HCT116 (cell line): ENCODE results near the gene MAU2. TPM values are rescaled to one million over a fixed set of nuclear protein-coding genes. Genes with fewer than 3 reads are reported as not detected.

Source experiments
- ATAC-seq: fragments of 200-7000 bp; cut with Tn5 transposase; 2 replicates; pipeline ENCODE4 v1.9.1; 2020; ENCODE audit warnings: mild to moderate bottlenecking, moderate library complexity
- BruUV-seq: library from RNA; stranded (reverse); fragments of 400-500 nt; replicated peaks from 2 replicates; lab custom pipeline; 2021; lab: Mats Ljungman, UMichigan
- CTCF ChIA-PET: fragments of 300-600 bp; sonication (Branson Sonifier 250); formaldehyde crosslinking; loops from one replicate; lab custom pipeline; 2021; ENCODE audit warnings: antibody characterized with exemption; lab: Charles Lee
- POLR2A ChIA-PET: fragments of 300-600, 350-600 bp; sonication (Branson Sonifier 250); formaldehyde crosslinking; loops from one replicate; lab custom pipeline; 2021; ENCODE audit warnings: antibody characterized with exemption; lab: Charles Lee
- RAD21 ChIA-PET, 2 experiments: fragments of 300-600 bp; sonication (Branson Sonifier 250); formaldehyde crosslinking; loops; one replicate each; lab custom pipeline; 2023; ENCODE audit warnings: low total read pairs in 2 of 2; ENCODE audit not compliant: uncharacterized antibody in 2 of 2, unreplicated experiment in 2 of 2, low non-redundant PET in 1 of 2; lab: Charles Lee
- DNase-seq: peaks from one replicate; pipeline ENCODE4 v3.0.0-alpha.2; 2010; ENCODE audit warnings: low read depth, low spot score
- H2AFZ ChIP-seq: fragments of 200-600 bp; shearing (Covaris generic), sonication (generic); 2 replicates; pipeline ENCODE4 v1.6.1; 2017; ENCODE audit warnings: low read depth, mixed run types, mixed read lengths, antibody characterized with exemption, low read length; ENCODE audit not compliant: poor library complexity, severe bottlenecking
- H3K27ac ChIP-seq: 2 replicates; pipeline ENCODE4 v1.5.1; 2012; ENCODE audit warnings: low read depth, low read length
- H3K27me3 ChIP-seq: fragments of 200-600 bp; sonication (generic); 2 replicates; pipeline ENCODE4 v1.6.1; 2016; ENCODE audit warnings: mixed run types, low read length, mixed read lengths; ENCODE audit not compliant: insufficient read depth
- H3K36me3 ChIP-seq, 2 experiments: fragments of 200-500 bp in 1 of 2; fragments of 200-600 bp in 1 of 2; sonication (Bioruptor generic) in 1 of 2; sonication (generic) in 1 of 2; 2 replicates each; pipeline versions ENCODE4 v1.5.1 to v1.6.1; 2014 to 2016; ENCODE audit warnings: low read length in 2 of 2, inconsistent platforms in 1 of 2, mixed read lengths in 1 of 2, mixed run types in 1 of 2; ENCODE audit not compliant: insufficient read depth in 2 of 2, control insufficient read depth in 1 of 2
- H3K4me1 ChIP-seq, 2 experiments: fragments of 200-600 bp in 1 of 2; sonication (generic) in 1 of 2; 2 replicates each; pipeline versions ENCODE4 v1.5.1 to v1.6.1; 2012 to 2017; ENCODE audit warnings: low read length in 2 of 2, inconsistent platforms in 1 of 2, mild to moderate bottlenecking in 1 of 2, mixed read lengths in 1 of 2, mixed run types in 1 of 2, moderate library complexity in 1 of 2; ENCODE audit not compliant: insufficient read depth in 2 of 2, control insufficient read depth in 1 of 2
- H3K4me2 ChIP-seq: fragments of 200-600 bp; sonication (generic); 2 replicates; pipeline ENCODE4 v1.6.1; 2017; ENCODE audit warnings: mixed run types, low read length, mixed read lengths
- H3K4me3 ChIP-seq, 2 experiments: fragments of 200-600 bp in 1 of 2; sonication (generic) in 1 of 2; replicated peaks in 1 of 2; 2 replicates each; pipeline ENCODE4 v1.5.1; 2011 to 2016; ENCODE audit warnings: low read length in 2 of 2, control low read depth in 1 of 2, low read depth in 1 of 2, mild to moderate bottlenecking in 1 of 2, mixed read lengths in 1 of 2, mixed run types in 1 of 2
- H3K79me2 ChIP-seq: fragments of 200-600 bp; sonication (generic); 2 replicates; pipeline ENCODE4 v1.6.1; 2017; ENCODE audit warnings: mild to moderate bottlenecking, mixed run types, low read length, moderate library complexity, mixed read lengths; ENCODE audit not compliant: insufficient read depth
- H3K9ac ChIP-seq: fragments of 200-600 bp; sonication (generic); 2 replicates; pipeline ENCODE4 v1.6.1; 2016; ENCODE audit warnings: low read length, mixed read lengths
- H3K9me2 ChIP-seq: fragments of 200-600 bp; sonication (generic), shearing (Covaris generic); 2 replicates; pipeline ENCODE4 v1.6.1; 2017; ENCODE audit warnings: mixed run types, mild to moderate bottlenecking, moderate library complexity; ENCODE audit not compliant: insufficient read depth
- H3K9me3 ChIP-seq, 2 experiments: fragments of 200-500 bp in 1 of 2; fragments of 200-600 bp in 1 of 2; sonication (Bioruptor generic) in 1 of 2; sonication (generic) in 1 of 2; 2 replicates each; pipeline ENCODE4 v1.6.1; 2014 to 2017; ENCODE audit warnings: low read length in 2 of 2, mixed read lengths in 2 of 2, inconsistent platforms in 1 of 2, low read depth in 1 of 2, mild to moderate bottlenecking in 1 of 2, mixed run types in 1 of 2, moderate library complexity in 1 of 2; ENCODE audit not compliant: control insufficient read depth in 1 of 2, insufficient read depth in 1 of 2
- H4K20me1 ChIP-seq: fragments of 200-600 bp; sonication (generic), shearing (Covaris generic); 2 replicates; pipeline ENCODE4 v1.6.1; 2017; ENCODE audit warnings: mixed run types, mild to moderate bottlenecking, moderate library complexity; ENCODE audit not compliant: insufficient read depth
- ATF3 ChIP-seq: IDR thresholded peaks from 2 replicates; pipeline ENCODE4 v1.6.1; 2012
- CBX3 ChIP-seq: IDR thresholded peaks from 2 replicates; pipeline ENCODE4 v1.6.1; 2012; ENCODE audit warnings: low read depth
- CEBPB ChIP-seq: IDR thresholded peaks from 2 replicates; pipeline ENCODE4 v1.6.1; 2012; ENCODE audit warnings: low read depth
- EGR1 ChIP-seq: IDR thresholded peaks from 2 replicates; pipeline ENCODE4 v1.6.1; 2012; ENCODE audit warnings: low read depth
- EZH2 ChIP-seq: fragments of 200-600 bp; sonication (generic); IDR thresholded peaks from 2 replicates; pipeline ENCODE4 v1.6.1; 2017; ENCODE audit warnings: antibody characterized with exemption, mixed run types
- EZH2phosphoT487 ChIP-seq: fragments of 200-600 bp; IDR thresholded peaks from 2 replicates; pipeline ENCODE4 v1.6.1; 2018; ENCODE audit warnings: antibody characterized with exemption, borderline replicate concordance
- JUND ChIP-seq: IDR thresholded peaks from 2 replicates; pipeline ENCODE4 v1.6.1; 2012
- RAD21 ChIP-seq: IDR thresholded peaks from 2 replicates; pipeline ENCODE4 v1.6.1; 2012; ENCODE audit warnings: low read depth, mild to moderate bottlenecking
- SIN3A ChIP-seq: IDR thresholded peaks from 2 replicates; pipeline ENCODE4 v1.6.1; 2012; ENCODE audit warnings: low read depth
- TCF7L2 ChIP-seq: IDR thresholded peaks from 2 replicates; pipeline ENCODE4 v1.7.0; 2011; ENCODE audit warnings: borderline replicate concordance, inconsistent platforms; ENCODE audit not compliant: insufficient read depth, insufficient read length; ENCODE audit errors: extremely low read depth
- YY1 ChIP-seq: IDR thresholded peaks from 2 replicates; pipeline ENCODE4 v1.6.1; 2011; ENCODE audit warnings: low read length, low read depth, moderate library complexity, mild to moderate bottlenecking; ENCODE audit not compliant: insufficient replicate concordance; ENCODE audit errors: extremely low read depth
- ZBTB33 ChIP-seq: IDR thresholded peaks from 2 replicates; pipeline ENCODE4 v1.6.1; 2011; ENCODE audit warnings: mild to moderate bottlenecking, low read length, moderate library complexity; ENCODE audit not compliant: insufficient replicate concordance; ENCODE audit errors: extremely low read depth
- ZFX ChIP-seq: fragments of 450-650 bp; IDR thresholded peaks from 2 replicates; pipeline ENCODE4 v1.6.1; 2017
- ZNF274 ChIP-seq: fragments of 200-500 bp; sonication (Bioruptor generic); IDR thresholded peaks from 2 replicates; pipeline ENCODE4 v1.6.1; 2014; ENCODE audit warnings: mild to moderate bottlenecking, low read depth, low read length, inconsistent platforms
- intact Hi-C: fragments of 100-400 bp; cut with micrococcal nuclease; formaldehyde crosslinking; loops from 2 replicates; pipeline ENCODE4 v1.10.0; 2022
- total RNA-seq: library from RNA; stranded (reverse); gene quantifications from one replicate; pipeline ENCODE4 v1.2.1, GENCODE V29; 2021; ENCODE audit not compliant: unreplicated experiment

The MAU2 gene
- total RNA-seq, 1 experiment from 2014 or later: 36.2 TPM

- ATAC-seq (no peak), DNase-seq (no peak)
- Histone ChIP-seq H3K36me3 (peaks cover 0 to 4% of the 10 kb centered on the region in 2 experiments; a peak in 2 of 4 replicates), H2AFZ (no peak overlapping the region), H3K4me3 (no peak overlapping the region), H3K27ac (no peak overlapping the region), H3K4me2 (no peak overlapping the region), H3K4me1 (no peaks in the 10 kb centered on the region), H3K9ac (no peak overlapping the region)
- RAD21 ChIA-PET: no interaction called here
- no peak for TF ChIP-seq CEBPB
- no peak for TF ChIP-seq YY1
- no peak for TF ChIP-seq CBX3
- no peak for TF ChIP-seq TCF7L2
- no peak for TF ChIP-seq JUND
- TF ChIP-seq EGR1: no peak
- TF ChIP-seq EZH2phosphoT487: no peak
- TF ChIP-seq, all 23 proteins: peak for 0
- no TSS peak for BruUV-seq
- H4K20me1 ChIP-seq: no peaks in the 10 kb centered on the region
- H3K27me3 ChIP-seq: no peaks in the 10 kb centered on the region
- ChIA-PET POLR2A (no interaction called here), CTCF (no interaction called here)
- H3K9me3 ChIP-seq: no peaks in the 10 kb centered on the region
- no peaks in the 10 kb centered on the region for H3K79me2 ChIP-seq
- no peaks in the 10 kb centered on the region for H3K9me2 ChIP-seq
- intact Hi-C loops: no loop called here
Measured at GRCh38 chr19:19354932-19355331, 34.3 kb downstream of the MAU2 start.

- no peak for TF ChIP-seq ZNF274
- no peak for TF ChIP-seq EZH2
- TF ChIP-seq ZFX: no peak
- TF ChIP-seq SIN3A: no peak
- TF ChIP-seq ZBTB33: no peak
- TF ChIP-seq RAD21: no peak
- TF ChIP-seq TCF7L2: no peak
- no peak for TF ChIP-seq CBX3
- TF ChIP-seq CEBPB: no peak
- no peak for TF ChIP-seq ATF3
- H4K20me1 ChIP-seq: no peaks in the 10 kb centered on the region
- no peak overlapping the region for H3K9ac ChIP-seq
- ChIA-PET CTCF (no interaction called here), POLR2A (no interaction called here), RAD21 (no interaction called here)
- H3K4me1 ChIP-seq: peaks cover 0 to 1% of the 10 kb centered on the region in 2 experiments; a peak in 2 of 4 replicates
- H3K9me3 ChIP-seq: no peaks in the 10 kb centered on the region
- no peaks in the 10 kb centered on the region for H3K79me2 ChIP-seq
- no peak for DNase-seq
- no peak overlapping the region for H3K4me2 ChIP-seq
- no peak overlapping the region for H3K27ac ChIP-seq
- no peak overlapping the region for H3K4me3 ChIP-seq
- no peak overlapping the region for H2AFZ ChIP-seq
- H3K9me2 ChIP-seq: no peaks in the 10 kb centered on the region
- no peak for ATAC-seq
- H3K36me3 ChIP-seq: peaks cover 0 to 4% of the 10 kb centered on the region in 2 experiments; a peak in 2 of 4 replicates
- H3K27me3 ChIP-seq: no peaks in the 10 kb centered on the region
- no TSS peak for BruUV-seq
- intact Hi-C loops: no loop called here
Measured at GRCh38 chr19:19355606-19356139, 35.0 kb downstream of the MAU2 start.
